ENCODE data around the gene SH3TC2.

Gene SH3TC2

DNA sequence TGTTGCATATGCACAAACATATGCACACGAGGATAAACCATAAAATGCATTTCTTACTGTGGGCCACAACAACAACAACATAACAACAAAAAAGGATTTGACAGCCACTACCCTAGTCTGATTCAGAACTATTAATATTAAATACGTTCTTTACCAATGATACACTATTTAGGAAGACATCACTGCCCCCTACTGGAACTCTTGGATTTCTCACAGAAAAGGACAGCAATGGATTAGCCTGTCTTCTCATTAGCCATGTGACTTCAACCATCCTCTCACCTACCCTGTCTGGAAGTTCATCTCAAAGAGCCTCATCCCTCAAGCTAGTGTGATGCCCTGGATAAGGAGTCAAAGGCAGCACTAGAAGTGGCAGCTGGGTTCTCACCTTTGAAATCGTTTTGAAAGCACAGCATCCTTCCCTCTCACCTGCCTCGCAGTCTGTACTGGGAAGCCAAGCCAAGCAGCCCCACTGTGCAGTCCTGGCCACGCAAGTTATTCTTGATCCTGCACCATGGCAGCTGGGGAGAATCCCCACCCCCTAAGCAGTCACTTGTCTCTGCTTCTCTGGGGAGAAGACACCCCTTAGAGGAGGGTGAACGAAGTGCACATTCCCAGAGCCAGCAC lies 64.6 kb downstream of the SH3TC2 start:
- peak; percentile 59 for DNase-seq

GRCh38 chr5:148996270-148996669 lies 66.6 kb downstream of the SH3TC2 start:
- no peak for DNase-seq

DNA sequence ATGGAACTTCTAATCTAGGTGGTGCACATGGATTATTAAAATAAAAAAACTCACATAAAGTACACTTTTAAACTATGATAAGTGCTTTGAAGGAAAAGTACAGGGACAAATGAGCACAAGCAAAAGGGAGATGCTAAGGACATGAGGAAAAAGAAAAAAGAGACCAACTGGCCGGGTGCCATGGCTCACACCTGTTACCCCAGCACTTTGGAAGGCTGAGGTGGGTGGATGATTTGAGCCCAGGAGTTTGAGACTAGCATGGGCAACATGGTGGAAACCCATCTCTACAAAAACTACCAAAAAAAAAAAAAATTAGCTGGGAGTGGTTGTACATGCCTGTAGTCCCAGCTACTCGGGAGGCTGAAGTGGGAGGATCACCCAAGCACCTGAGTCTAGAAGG lies 67.1 kb downstream of the SH3TC2 start:
- DNase-seq: no peak

DNA sequence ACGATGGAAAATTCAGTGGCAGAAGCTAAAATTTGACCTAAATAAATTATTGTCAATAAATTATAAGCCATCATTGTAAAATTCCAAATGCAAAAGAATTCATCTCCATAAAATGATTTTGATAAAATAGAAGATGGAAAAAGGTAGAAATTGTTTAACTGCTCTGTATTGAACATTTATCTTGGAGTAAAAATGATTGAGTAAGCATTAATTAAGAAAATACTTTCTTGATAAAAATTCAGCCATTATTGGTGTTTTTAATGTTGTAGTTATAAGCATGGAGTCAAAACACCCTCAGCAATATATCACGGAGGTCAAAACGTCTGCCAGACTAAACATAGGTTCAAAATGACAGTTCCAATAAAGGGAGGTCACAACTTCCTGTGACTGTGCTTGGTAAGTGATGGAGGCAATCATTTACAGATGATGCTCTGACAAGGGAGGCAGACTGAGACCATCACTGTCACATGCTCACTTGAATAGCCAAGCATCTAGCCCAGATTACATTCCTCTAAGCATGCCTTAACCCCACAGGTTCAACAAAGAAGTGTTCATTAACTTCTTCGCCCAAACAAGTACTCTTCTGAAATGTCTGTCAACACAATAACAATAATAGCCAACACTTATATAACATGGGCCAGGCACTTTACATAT lies 69.5 kb downstream of the SH3TC2 start:
- DNase-seq: no peak

DNA sequence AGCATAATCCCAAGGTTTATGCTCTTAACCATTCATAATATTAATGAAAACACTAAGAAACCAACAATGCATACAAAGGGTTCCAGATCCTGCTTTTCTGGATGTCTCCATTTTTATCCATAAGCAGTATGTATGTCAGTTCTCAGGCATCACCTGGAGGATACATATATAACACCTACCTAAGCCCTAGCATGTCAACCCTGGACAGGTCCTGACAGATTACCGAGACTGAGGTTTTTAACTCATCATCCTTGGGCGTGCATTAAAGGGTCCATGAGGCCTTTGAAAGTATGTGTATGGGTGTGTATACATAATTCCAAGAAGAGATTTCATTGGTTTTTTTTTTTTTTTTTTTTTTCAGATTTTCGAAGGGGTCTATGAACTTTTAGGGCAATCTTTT lies 70.6 kb downstream of the SH3TC2 start:
- DNase-seq: no peak

DNA sequence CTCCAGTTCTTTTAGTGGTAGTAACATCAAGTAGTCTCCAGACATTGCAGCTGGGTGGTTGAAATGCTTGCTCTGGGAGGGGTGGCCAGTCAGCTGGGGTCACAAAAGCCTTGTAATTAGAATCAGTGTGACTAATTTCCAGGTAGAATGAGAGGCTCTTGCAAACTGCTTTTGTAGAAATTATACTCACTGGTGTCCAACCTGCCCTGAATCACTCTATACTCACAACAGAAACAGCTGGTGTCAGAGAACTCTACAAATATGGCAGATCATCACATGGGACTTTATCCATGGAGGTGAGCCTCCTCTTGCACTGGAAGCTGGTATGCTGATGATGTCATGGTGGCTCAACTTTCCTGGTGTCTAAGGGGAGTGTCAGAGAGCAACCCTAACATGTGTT lies 71.3 kb downstream of the SH3TC2 start:
- no peak for DNase-seq

DNA sequence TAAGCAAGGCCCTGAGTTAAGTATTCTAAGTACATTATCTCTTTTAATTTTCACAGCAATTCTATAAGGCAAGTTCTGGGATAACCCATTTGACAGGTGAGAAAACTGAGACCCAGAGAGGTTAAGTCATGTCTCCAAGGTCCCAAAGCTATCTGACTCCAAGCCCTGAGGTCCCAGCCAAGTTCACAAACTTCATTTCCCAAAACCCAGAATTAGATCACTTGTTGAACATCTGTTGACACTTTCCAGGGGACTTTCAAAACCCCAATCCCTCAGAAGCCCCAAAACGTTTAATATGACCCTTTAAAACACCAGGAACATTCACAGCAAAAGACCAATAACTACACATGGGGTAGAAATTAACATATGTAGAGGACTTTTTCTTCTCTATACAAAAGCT lies 72.0 kb downstream of the SH3TC2 start:
- no peak for DNase-seq

DNA sequence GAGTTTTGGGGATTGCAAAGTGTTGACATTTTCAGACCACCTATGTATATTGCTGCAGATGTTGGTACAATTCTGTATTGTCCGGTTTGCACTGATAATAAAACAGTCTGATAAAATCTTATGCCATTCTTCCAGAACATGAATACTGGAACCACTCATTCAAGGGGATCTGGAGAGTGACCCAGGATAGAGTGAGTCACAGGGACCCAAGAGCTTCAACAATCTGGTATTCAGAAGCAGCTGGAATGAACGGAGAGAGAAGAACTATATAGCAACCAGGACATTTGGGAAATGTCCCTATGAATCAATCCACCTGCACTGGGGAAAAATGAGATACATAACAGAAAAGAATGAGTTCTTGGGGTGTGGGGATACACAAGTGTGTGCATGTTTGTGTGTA lies 73.3 kb downstream of the SH3TC2 start:
- no peak for DNase-seq

- no peak for DNase-seq
Observed at GRCh38 chr5:148988328-148988727, 74.5 kb downstream of the SH3TC2 start.

DNA sequence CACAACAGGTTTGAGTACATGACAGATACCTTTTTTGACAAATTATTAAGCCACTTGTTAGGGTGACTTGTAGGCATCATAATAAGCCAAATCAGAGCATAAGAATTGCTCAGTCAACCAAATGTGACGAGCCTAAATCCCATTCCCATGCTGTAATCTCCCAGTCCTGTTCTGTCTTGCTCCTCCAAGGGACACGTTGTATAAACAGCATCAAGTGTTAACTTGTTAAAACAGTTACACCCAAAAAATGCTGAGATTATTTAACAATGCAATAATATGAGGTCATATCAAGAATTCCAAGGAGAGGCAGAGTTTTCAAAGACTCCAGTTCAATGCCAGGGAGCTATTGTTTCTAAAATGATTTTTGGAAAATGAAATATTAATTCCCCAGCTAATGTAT lies 76.2 kb downstream of the SH3TC2 start:
- DNase-seq: no peak

DNA sequence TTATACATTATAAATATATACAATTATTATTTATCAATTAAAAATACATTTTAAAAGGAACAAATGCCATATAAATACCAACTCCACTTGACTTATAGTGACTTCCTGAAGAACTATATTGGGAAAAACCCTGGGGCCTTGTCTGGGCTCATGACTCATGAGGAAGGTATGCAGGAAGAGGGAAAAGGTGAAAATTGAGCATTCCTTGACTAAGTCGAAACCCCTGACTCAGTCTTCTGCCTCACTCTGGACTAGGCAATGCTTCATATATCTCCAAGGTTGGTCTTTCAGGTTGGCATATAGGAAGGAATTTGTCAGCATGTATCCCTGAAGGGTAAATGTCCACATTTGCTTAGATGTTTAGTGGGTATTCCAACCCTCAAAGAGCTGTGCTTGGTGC lies 78.5 kb downstream of the SH3TC2 start:
- peak; percentile 65 for DNase-seq

- no peak for DNase-seq
Observed at GRCh38 chr5:148981353-148981752, 81.5 kb downstream of the SH3TC2 start.

DNA sequence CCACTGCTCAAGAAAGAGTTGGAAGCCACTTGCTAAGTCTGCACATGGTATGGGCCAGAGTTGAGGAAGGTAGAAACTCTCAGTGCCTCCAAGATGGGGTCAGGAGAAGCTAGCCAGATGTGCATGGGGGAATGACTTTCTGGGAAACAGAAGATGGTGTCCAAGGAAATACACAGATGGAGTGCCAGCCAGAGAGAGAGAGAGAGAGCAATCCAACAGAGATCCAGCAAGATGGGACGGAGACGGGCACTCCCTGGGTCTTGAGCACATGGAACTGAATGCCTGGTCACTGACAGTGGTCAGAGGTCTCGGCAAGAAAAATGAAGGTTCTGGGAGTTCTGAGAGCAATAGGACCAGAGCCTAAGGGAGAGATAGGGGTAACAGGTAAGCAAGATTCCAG lies 82.1 kb downstream of the SH3TC2 start:
- DNase-seq: no peak

- DNase-seq: no peak
Observed at GRCh38 chr5:148979083-148979723, 83.7 kb downstream of the SH3TC2 start.

- no peak for DNase-seq
Observed at GRCh38 chr5:148978370-148979082, 84.3 kb downstream of the SH3TC2 start.

DNA sequence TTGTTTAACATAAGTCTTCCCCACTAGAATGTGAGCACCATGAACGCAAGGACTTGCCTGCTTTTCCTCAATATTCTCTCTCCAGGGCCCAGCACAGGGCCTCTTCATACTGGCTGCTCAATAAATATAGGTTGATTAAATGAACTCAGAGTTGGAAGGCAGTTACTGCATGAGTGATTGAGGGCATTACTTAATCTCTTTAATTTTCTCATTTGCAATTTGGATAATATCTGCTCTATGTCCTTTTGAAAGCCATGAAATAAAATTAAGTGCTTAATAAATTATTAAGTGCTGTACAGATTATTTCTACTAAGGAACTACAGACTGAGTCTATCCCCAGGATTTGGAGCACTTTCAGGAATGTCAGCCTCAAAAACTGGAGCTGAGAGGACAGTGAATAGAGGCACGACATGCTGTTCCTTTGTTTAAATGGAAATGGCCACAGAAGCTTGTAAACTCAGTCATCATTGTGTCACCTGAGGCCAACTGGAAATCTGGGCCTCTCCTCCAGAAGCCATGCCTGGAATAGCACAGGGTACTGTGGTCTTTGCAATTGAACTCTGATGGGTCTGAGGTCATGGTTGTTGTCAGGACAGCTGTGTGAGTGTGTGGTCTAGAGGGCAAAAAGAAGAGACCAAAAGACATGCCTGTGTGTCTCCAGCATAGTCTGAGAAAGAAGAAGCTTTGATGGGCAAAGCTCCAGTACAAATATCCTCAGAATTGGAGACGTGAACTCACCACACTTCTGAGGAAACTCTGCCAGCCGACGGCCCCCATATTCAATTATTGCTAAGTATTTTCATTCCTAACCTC lies 86.1 kb downstream of the SH3TC2 start:
- peak; percentile 33 for DNase-seq

- DNase-seq: peak; percentile 24
Observed at GRCh38 chr5:148974642-148975327, 88.1 kb downstream of the SH3TC2 start.

GRCh38 chr5:148973455-148973854 lies 89.4 kb downstream of the SH3TC2 start:
- DNase-seq: peak; percentile 64

DNA sequence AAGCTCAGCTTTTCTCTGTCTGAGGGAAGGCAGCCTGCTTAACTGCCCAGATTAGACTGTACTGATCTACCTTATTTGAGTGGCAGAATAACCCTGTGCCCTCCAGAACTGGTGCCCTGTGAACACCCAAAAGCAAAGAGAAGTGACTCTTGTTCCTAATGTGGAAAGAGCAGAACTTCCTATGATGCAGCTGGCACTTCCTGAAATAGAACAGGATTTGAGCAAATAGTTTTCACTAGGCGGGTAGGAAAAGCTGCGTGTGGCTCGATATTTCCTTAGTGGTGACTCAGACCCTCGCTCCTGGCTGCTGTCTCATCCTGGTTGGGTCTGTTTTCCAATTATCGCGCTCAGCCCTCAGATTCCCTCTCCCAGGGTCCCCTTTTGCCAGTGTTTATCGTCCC lies 89.9 kb downstream of the SH3TC2 start:
- peak; percentile 85 for DNase-seq

DNA sequence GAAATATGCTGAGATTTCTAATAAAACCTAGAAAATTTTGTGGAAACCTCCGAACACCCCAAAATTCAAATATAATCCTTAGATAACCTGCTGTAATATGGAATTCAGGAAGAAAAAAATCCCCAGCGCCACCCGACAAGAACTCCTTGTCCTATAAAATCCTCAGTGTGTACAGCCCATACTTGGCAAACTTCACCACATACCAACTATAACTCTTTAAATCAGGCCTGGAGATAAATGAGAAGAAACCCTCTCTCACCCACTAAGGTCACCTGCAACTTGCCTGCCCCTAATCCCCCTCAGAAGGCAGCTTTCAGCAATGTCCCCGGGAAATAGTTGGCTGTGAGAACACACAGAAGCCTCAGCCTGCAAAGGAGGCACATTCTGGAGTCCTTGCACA lies 90.5 kb downstream of the SH3TC2 start:
- DNase-seq: no peak

- no peak for DNase-seq
Observed at GRCh38 chr5:148970876-148971275, 92.0 kb downstream of the SH3TC2 start.

- no peak for DNase-seq
Observed at GRCh38 chr5:148970228-148970627, 92.6 kb downstream of the SH3TC2 start.

All from fibroblast of skin of abdomen (primary cell).